ENCODE results near the gene ZXDC.

The ZXDC gene

GRCh38 chr3:126475413-126476114 is at the start of gene ZXDC:
Gene ZXDC (minus strand): TSS chr3:126475891. CDS start chr3:126475865, 26 bp downstream.
- DNase-seq, result peak; percentile 81

- no peak for DNase-seq
Measured at GRCh38 chr3:126525091-126525852, 49.6 kb upstream of the ZXDC start.

GRCh38 chr3:126524429-126524988 is 48.8 kb upstream of the ZXDC start:
- no peak for DNase-seq

GRCh38 chr3:126523745-126524428 is 48.2 kb upstream of the ZXDC start, which contains the start of gene CHST13:
Gene CHST13 (plus strand): TSS chr3:126524155. CDS start chr3:126524333, 178 bp downstream.
- DNase-seq, result no peak

- no peak for DNase-seq
Measured at GRCh38 chr3:126522363-126522788, 46.7 kb upstream of the ZXDC start.

- no peak for DNase-seq
Measured at GRCh38 chr3:126521122-126521891, 45.6 kb upstream of the ZXDC start.

GRCh38 chr3:126519506-126520455 is 44.1 kb upstream of the ZXDC start:
- no peak for DNase-seq

- DNase-seq, result no peak
Measured at GRCh38 chr3:126518779-126519177, 43.1 kb upstream of the ZXDC start.

- DNase-seq, result no peak
Measured at GRCh38 chr3:126517986-126518778, 42.5 kb upstream of the ZXDC start.

- DNase-seq, result no peak
Measured at GRCh38 chr3:126517291-126517951, 41.7 kb upstream of the ZXDC start, which contains the start of gene UROC1. Gene UROC1 (minus strand): TSS chr3:126517773. CDS start chr3:126517719, 54 bp downstream.

GRCh38 chr3:126516936-126517290 is 41.2 kb upstream of the ZXDC start:
- no peak for DNase-seq

GRCh38 chr3:126516152-126516935 is 40.7 kb upstream of the ZXDC start:
- no peak for DNase-seq

- DNase-seq, result no peak
Measured at GRCh38 chr3:126515066-126515706, 39.5 kb upstream of the ZXDC start.

- DNase-seq, result no peak
Measured at GRCh38 chr3:126514161-126514560, 38.5 kb upstream of the ZXDC start.

- no peak for DNase-seq
Measured at GRCh38 chr3:126512916-126513650, 37.4 kb upstream of the ZXDC start.

GRCh38 chr3:126512026-126512425 is 36.3 kb upstream of the ZXDC start:
- no peak for DNase-seq

- DNase-seq, result no peak
Measured at GRCh38 chr3:126511291-126511690, 35.6 kb upstream of the ZXDC start.
